ENCODE measurements around the gene PARD3.

GRCh38 chr10:34288634-34289033, 526.5 kb downstream of the PARD3 start:
- no peak for TF ChIP-seq REST (IDR thresholded peaks at IDR 0.05; ENCODE audit: insufficient read depth in 1 of 2, low read depth in 2 of 2, low read length in 2 of 2)
- TF ChIP-seq TAF1 (IDR thresholded peaks at IDR 0.05; ENCODE audit: borderline replicate concordance, insufficient read depth, low read length) = no peak
- TF ChIP-seq POLR2AphosphoS5 (IDR thresholded peaks at IDR 0.05; ENCODE audit: low read depth, low read length) = no peak
- no peak for TF ChIP-seq SIN3A (IDR thresholded peaks at IDR 0.05; ENCODE audit: borderline replicate concordance, insufficient read depth, low read length)
